IMR-90 (cell line): ENCODE results near the gene INPP5J. TPM values are rescaled to one million over a fixed set of nuclear protein-coding genes. Genes with fewer than 3 reads are reported as not detected.

Source experiments
- ATAC-seq: fragments of 200-7000 bp; cut with Tn5 transposase; 2 replicates; pipeline ENCODE4 v1.9.1; 2020; ENCODE audit warnings: low read depth, mild to moderate bottlenecking, moderate library complexity
- BruUV-seq: library from RNA; stranded (reverse); fragments of 400-500 nt; replicated peaks from 2 replicates; lab custom pipeline; 2021; lab: Mats Ljungman, UMichigan
- CTCF ChIA-PET: fragments of 300-600 bp; formaldehyde crosslinking; extraction: SDS; loops from one replicate; lab custom pipeline; 2021; ENCODE audit warnings: antibody characterized with exemption; lab: Yijun Ruan, JAX
- POLR2A ChIA-PET: fragments of 300-600 bp; sonication (Branson Sonifier 250); formaldehyde crosslinking; loops from one replicate; lab custom pipeline; 2022; ENCODE audit warnings: antibody characterized with exemption; ENCODE audit not compliant: unreplicated experiment; lab: Charles Lee
- DNase-seq: peaks from one replicate; pipeline ENCODE4 v3.0.0; 2013
- H2AFZ ChIP-seq: replicated peaks from 2 replicates; pipeline ENCODE3; 2013; ENCODE audit warnings: low read length, mild to moderate bottlenecking; ENCODE audit not compliant: poor library complexity
- H2AK5ac ChIP-seq: 2 replicates; pipeline ENCODE4 v1.6.1; 2013; ENCODE audit warnings: low read depth, low read length, inconsistent platforms
- H2AK9ac ChIP-seq: replicated peaks from 2 replicates; pipeline ENCODE3; 2013; ENCODE audit warnings: mild to moderate bottlenecking, low read depth, low read length, moderate library complexity; ENCODE audit not compliant: poor library complexity
- H2BK120ac ChIP-seq: 2 replicates; pipeline ENCODE4 v1.6.1; 2013; ENCODE audit warnings: low read depth, low read length, inconsistent platforms
- H2BK15ac ChIP-seq: 3 replicates; pipeline ENCODE4 v1.6.1; 2013; ENCODE audit warnings: low read depth, low read length, inconsistent platforms
- H2BK20ac ChIP-seq: 2 replicates; pipeline ENCODE4 v1.6.1; 2013; ENCODE audit warnings: low read depth, mild to moderate bottlenecking, inconsistent platforms, low read length, moderate library complexity
- H2BK5ac ChIP-seq: 2 replicates; pipeline ENCODE4 v1.6.1; 2013; ENCODE audit warnings: mild to moderate bottlenecking, low read depth, low read length, inconsistent platforms; ENCODE audit not compliant: poor library complexity, severe bottlenecking
- H3K14ac ChIP-seq: replicated peaks from 2 replicates; pipeline ENCODE4 v1.6.1; 2013; ENCODE audit warnings: low read depth, low read length, inconsistent platforms
- H3K18ac ChIP-seq: 2 replicates; pipeline ENCODE4 v1.6.1; 2013; ENCODE audit warnings: low read depth, low read length, control low read depth
- H3K23ac ChIP-seq: 2 replicates; pipeline ENCODE4 v1.6.1; 2013; ENCODE audit warnings: low read depth, low read length, inconsistent platforms
- H3K27ac ChIP-seq: 2 replicates; pipeline ENCODE4 v1.5.1; 2013; ENCODE audit warnings: mild to moderate bottlenecking, control low read depth, low read length; ENCODE audit not compliant: insufficient read depth
- H3K27me3 ChIP-seq: 2 replicates; pipeline ENCODE4 v1.6.1; 2013; ENCODE audit warnings: low read length; ENCODE audit not compliant: control insufficient read depth, insufficient read depth
- H3K36me3 ChIP-seq: 2 replicates; pipeline ENCODE4 v1.6.1; 2013; ENCODE audit warnings: low read length, mixed read lengths; ENCODE audit not compliant: control insufficient read depth, insufficient read depth
- H3K4ac ChIP-seq: 2 replicates; pipeline ENCODE4 v1.6.1; 2013; ENCODE audit warnings: low read depth, low read length, inconsistent platforms
- H3K4me1 ChIP-seq: 2 replicates; pipeline ENCODE4 v1.6.1; 2013; ENCODE audit warnings: low read length, mixed read lengths; ENCODE audit not compliant: control insufficient read depth, insufficient read depth
- H3K4me2 ChIP-seq: 2 replicates; pipeline ENCODE4 v1.6.1; 2013; ENCODE audit warnings: low read depth, mild to moderate bottlenecking, control low read depth, low read length, moderate library complexity
- H3K4me3 ChIP-seq: 2 replicates; pipeline ENCODE4 v1.5.1; 2013; ENCODE audit warnings: low read depth, mild to moderate bottlenecking, control low read depth, low read length, moderate library complexity; ENCODE audit not compliant: insufficient read depth
- H3K56ac ChIP-seq: 2 replicates; pipeline ENCODE4 v1.6.1; 2013; ENCODE audit warnings: low read length, inconsistent platforms; ENCODE audit not compliant: insufficient read depth; ENCODE audit errors: extremely low read depth
- H3K79me1 ChIP-seq, 2 experiments: 2 replicates each; pipeline ENCODE4 v1.6.1; 2013; ENCODE audit warnings: low read length in 2 of 2, inconsistent platforms in 1 of 2, low read depth in 1 of 2
- H3K9ac ChIP-seq: 2 replicates; pipeline ENCODE4 v1.6.1; 2013; ENCODE audit warnings: low read depth, low read length, control low read depth
- H3K9me1 ChIP-seq: 2 replicates; pipeline ENCODE4 v1.6.1; 2013; ENCODE audit warnings: low read length, inconsistent platforms; ENCODE audit not compliant: insufficient read depth
- H3K9me3 ChIP-seq: 2 replicates; pipeline ENCODE4 v1.6.1; 2013; ENCODE audit warnings: low read length; ENCODE audit not compliant: control insufficient read depth, insufficient read depth
- H4K20me1 ChIP-seq: 2 replicates; pipeline ENCODE4 v1.6.1; 2013; ENCODE audit warnings: low read length, inconsistent platforms; ENCODE audit not compliant: insufficient read depth
- H4K5ac ChIP-seq: 2 replicates; pipeline ENCODE4 v1.6.1; 2013; ENCODE audit warnings: mild to moderate bottlenecking, low read depth, low read length, control low read depth
- H4K8ac ChIP-seq, 2 experiments: 2 replicates each; pipeline ENCODE4 v1.6.1; 2013; ENCODE audit warnings: low read depth in 2 of 2, low read length in 2 of 2, control low read depth in 1 of 2, inconsistent platforms in 1 of 2
- H4K91ac ChIP-seq: 2 replicates; pipeline ENCODE4 v1.6.1; 2013; ENCODE audit warnings: low read depth, low read length, inconsistent platforms; ENCODE audit not compliant: insufficient read depth
- BHLHE40 ChIP-seq: fragments of 150-350 bp; IDR thresholded peaks from 2 replicates; pipeline ENCODE4 v1.6.1; 2016; ENCODE audit warnings: mild to moderate bottlenecking, low read depth, low read length
- CTCF ChIP-seq: conservative IDR thresholded peaks from 2 replicates; pipeline ENCODE4 v1.5.1; 2012; ENCODE audit warnings: mild to moderate bottlenecking, low read depth, low read length, improper control_type of control experiment
- FOS ChIP-seq: fragments of 150-350 bp; IDR thresholded peaks from 2 replicates; pipeline ENCODE4 v1.6.1; 2016; ENCODE audit warnings: low read depth, low read length
- MAFK ChIP-seq: IDR thresholded peaks from 2 replicates; pipeline ENCODE4 v1.6.1; 2012; ENCODE audit warnings: low read depth, low read length, improper control_type of control experiment
- MAZ ChIP-seq: IDR thresholded peaks from 2 replicates; pipeline ENCODE4 v1.6.1; 2012; ENCODE audit warnings: low read depth, mild to moderate bottlenecking, low read length, improper control_type of control experiment, moderate library complexity, borderline replicate concordance
- MXI1 ChIP-seq: IDR thresholded peaks from 2 replicates; pipeline ENCODE4 v1.6.1; 2012; ENCODE audit warnings: low read depth, mild to moderate bottlenecking, low read length, moderate library complexity, borderline replicate concordance
- POLR2A ChIP-seq: IDR thresholded peaks from 2 replicates; pipeline ENCODE4 v1.6.1; 2012; ENCODE audit warnings: mild to moderate bottlenecking, low read depth, low read length
- RCOR1 ChIP-seq: IDR thresholded peaks from 2 replicates; pipeline ENCODE4 v1.6.1; 2012; ENCODE audit warnings: mild to moderate bottlenecking, low read length, improper control_type of control experiment; ENCODE audit not compliant: insufficient replicate concordance
- RFX5 ChIP-seq: IDR thresholded peaks from 2 replicates; pipeline ENCODE4 v1.8.0; 2012; ENCODE audit warnings: low read depth, mild to moderate bottlenecking, low read length, moderate library complexity
- SMC3 ChIP-seq: fragments of 150-350 bp; IDR thresholded peaks from 2 replicates; pipeline ENCODE4 v1.6.1; 2016; ENCODE audit warnings: low read depth, mild to moderate bottlenecking, antibody characterized with exemption, low read length, moderate library complexity
- WGBS, 2 experiments: methylation state at CpG; one replicate each; pipeline versions ENCODE4 v1.1.5 to v1.1.7; 2013; ENCODE audit warnings: missing lambda C conversion rate in 2 of 2; ENCODE audit not compliant: insufficient read length in 1 of 2; ENCODE audit errors: extremely low coverage in 2 of 2; 5-methylcytosine and 5-hydroxymethylcytosine counted together
- dilution Hi-C: fragments of 300-500 bp; cut with HindIII; formaldehyde crosslinking; loops from one replicate; pipeline ENCODE4 v1.14.3; 2018; ENCODE audit warnings: low sequenced_read_pairs; ENCODE audit not compliant: unreplicated experiment
- in situ Hi-C: fragments of 300-500 bp; cut with MboI; formaldehyde crosslinking; loops from 3 replicates; pipeline ENCODE4 v1.14.3; 2019; ENCODE audit warnings: low sequenced_read_pairs, inconsistent platforms, mixed read lengths
- intact Hi-C: fragments of 100-400 bp; cut with micrococcal nuclease; formaldehyde crosslinking; loops from 2 replicates; pipeline ENCODE4 v1.10.0; 2022
- polyA plus RNA-seq, 3 experiments: library from polyadenylated mRNA; depleted of rRNA; stranded (reverse); fragments of >200 nt; gene quantifications; 2 replicates each; pipeline ENCODE4 v1.2.3, GENCODE V29; 2012; ENCODE audit warnings: low replicate concordance in 1 of 3
- total RNA-seq: library from RNA; depleted of rRNA; stranded (reverse); fragments of >200 nt; gene quantifications from 2 replicates; pipeline ENCODE4 v1.2.3, GENCODE V29; 2012

Gene INPP5J
- total and polyA plus RNA-seq, 2 of the 4 experiments (the other 2 are of a cell fraction): 0.36 to 2.2 TPM

- Histone ChIP-seq H3K79me1 (no peaks in the 10 kb centered on the region), H2BK5ac (no peak overlapping the region), H3K9me1 (no peaks in the 10 kb centered on the region), H2BK20ac (no peak overlapping the region), H2BK120ac (no peak overlapping the region), H3K4me2 (no peak overlapping the region), H3K14ac (no peak overlapping the region), H3K18ac (no peak overlapping the region), H3K36me3 (no peaks in the 10 kb centered on the region), H3K23ac (no peak overlapping the region), H3K27ac (no peak overlapping the region), H3K4me3 (no peak overlapping the region), H2AFZ (no peak overlapping the region), H2AK9ac (no peak overlapping the region), H4K8ac (no peak overlapping the region), H2BK15ac (no peak overlapping the region), H3K4me1 (no peaks in the 10 kb centered on the region), H3K56ac (no peak overlapping the region), H3K9me3 (no peaks in the 10 kb centered on the region), H4K20me1 (no peaks in the 10 kb centered on the region), H2AK5ac (no peak overlapping the region), H3K9ac (no peak overlapping the region), H4K5ac (no peak overlapping the region), H3K27me3 (peaks cover 29% of the 10 kb centered on the region), H4K91ac (no peak overlapping the region), H3K4ac (no peak overlapping the region)
- BruUV-seq: no TSS peak
- ChIA-PET POLR2A (no interaction called here), CTCF (no interaction called here)
- no peak for TF ChIP-seq CTCF
- no peak for TF ChIP-seq MAZ
- TF ChIP-seq MXI1: no peak
- no peak for TF ChIP-seq SMC3
- no peak for TF ChIP-seq FOS
- no peak for TF ChIP-seq BHLHE40
- no peak for TF ChIP-seq MAFK
- no peak for TF ChIP-seq RFX5
- no peak for TF ChIP-seq POLR2A
- no peak for TF ChIP-seq RCOR1
- dilution Hi-C loops (no loop called here), intact Hi-C loops (no loop called here), in situ Hi-C loops (no loop called here)
- DNase-seq: no peak
- 67% methylated on average over 3 of the region's 10 CpGs; no CpG with 5 or more reads in 1 of the 2 experiments for WGBS, 2 experiments
- ATAC-seq: no peak
Measured at GRCh38 chr22:31137721-31138120, 15.0 kb downstream of the INPP5J start.
